Right lobe of liver (tissue), 4 donors: Measurements from ENCODE around the gene BCAN.

ENCODE experiments used
- CTCF ChIP-seq, 4 donors: fragments of 200-600 bp in 3 of 4; fragments of 450-650 bp in 1 of 4; IDR thresholded peaks; one replicate each; pipeline versions ENCODE4 v1.5.1 to v1.8.0; 2016 to 2022; ENCODE audit warnings: antibody characterized with exemption in 4 of 4, mild to moderate bottlenecking in 2 of 4
- POLR2A ChIP-seq: fragments of 450-650 bp; IDR thresholded peaks from one replicate; pipeline ENCODE4 v1.6.1; 2017; ENCODE audit warnings: antibody characterized with exemption, mild to moderate bottlenecking
- donor health status: DM: no; HTN: no; CAD: no.
- donor health status: DM: no; HTN: no; CAD: no.
- donor health status: DM: no; HTN: yes; CAD: no.

DNA sequence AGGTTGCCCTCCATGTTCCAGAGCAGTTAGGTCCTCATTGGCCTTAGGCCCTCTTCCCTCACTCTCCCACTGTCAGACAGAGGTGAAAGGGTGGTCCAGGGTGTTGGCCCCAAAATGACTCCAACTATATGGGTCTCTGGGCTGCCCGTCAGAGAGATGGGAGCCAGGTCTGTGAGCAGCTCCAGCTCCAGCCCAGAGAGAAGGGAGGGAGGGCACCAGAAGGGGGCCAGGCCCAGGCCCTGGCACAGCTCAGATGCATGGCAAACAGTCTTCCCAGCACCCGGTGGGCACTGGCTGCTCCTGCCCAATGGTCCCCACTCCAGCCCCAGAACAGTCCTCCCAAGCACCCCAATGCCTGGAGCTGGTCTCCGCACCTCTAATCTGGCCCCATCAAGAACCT is 2.2 kb downstream of the BCAN start:
- TF ChIP-seq POLR2A (no peak), CTCF (IDR thresholded peaks at IDR 0.05) (no peak)
